Nephron progenitor cell (in vitro differentiated cells): Measurements from ENCODE around the gene SPTLC3.

Experiments used
- DNase-seq: peaks from one replicate; pipeline ENCODE4 v3.0.0; 2021
- H3K27ac Mint-ChIP-seq: 2 replicates; pipeline ENCODE4 v1.8.0; 2021; ENCODE audit warnings: mild to moderate bottlenecking, moderate library complexity, mixed read lengths
- H3K27me3 Mint-ChIP-seq: 2 replicates; pipeline ENCODE4 v1.8.0; 2021; ENCODE audit warnings: mild to moderate bottlenecking, low read depth, mixed read lengths; ENCODE audit not compliant: poor library complexity
- H3K36me3 Mint-ChIP-seq: 2 replicates; pipeline ENCODE4 v1.8.0; 2021; ENCODE audit warnings: low read depth, mixed read lengths
- H3K4me1 Mint-ChIP-seq: 2 replicates; pipeline ENCODE4 v1.8.0; 2021; ENCODE audit warnings: mixed read lengths
- H3K4me3 Mint-ChIP-seq: 2 replicates; pipeline ENCODE4 v1.8.0; 2021; ENCODE audit warnings: mild to moderate bottlenecking, moderate library complexity, mixed read lengths
- H3K9me3 Mint-ChIP-seq: 2 replicates; pipeline ENCODE4 v1.8.0; 2021; ENCODE audit warnings: mild to moderate bottlenecking, moderate library complexity, mixed read lengths
- TF ChIP-seq, protein P1 (sequence below): fragments of 200-600 bp; sonication (generic); IDR thresholded peaks from 2 replicates; pipeline ENCODE4 v1.5.0; 2021; ENCODE audit warnings: antibody characterized with exemption

Gene SPTLC3

DNA sequence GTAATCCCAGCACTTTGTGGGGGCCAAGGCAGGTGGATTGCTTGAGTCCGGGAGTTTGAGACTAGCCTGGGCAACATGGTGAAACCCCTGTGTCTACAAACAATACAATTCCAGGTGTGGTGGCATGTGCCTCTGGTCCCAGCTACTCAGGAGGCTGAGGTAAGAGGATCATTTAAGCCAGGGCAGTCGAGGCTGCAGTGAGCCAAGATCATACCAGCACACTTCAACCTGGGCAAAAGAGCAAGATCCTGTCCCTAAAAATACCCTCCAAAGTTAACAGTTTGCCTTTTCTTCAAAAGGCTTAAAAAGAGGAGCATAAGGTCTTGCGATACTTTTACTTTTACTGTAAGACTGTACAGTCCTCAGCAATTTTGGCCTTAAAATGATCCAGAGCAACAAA is 10.7 kb upstream of the SPTLC3 start:
- Mint-ChIP-seq H3K27me3 (peaks cover 4% of the 10 kb centered on the region), H3K36me3 (no peaks in the 10 kb centered on the region), H3K4me1 (peaks cover 13% of the 10 kb centered on the region), H3K9me3 (no peaks in the 10 kb centered on the region), H3K4me3 (no peak overlapping the region), H3K27ac (no peak overlapping the region)
- TF ChIP-seq, protein P1, sequence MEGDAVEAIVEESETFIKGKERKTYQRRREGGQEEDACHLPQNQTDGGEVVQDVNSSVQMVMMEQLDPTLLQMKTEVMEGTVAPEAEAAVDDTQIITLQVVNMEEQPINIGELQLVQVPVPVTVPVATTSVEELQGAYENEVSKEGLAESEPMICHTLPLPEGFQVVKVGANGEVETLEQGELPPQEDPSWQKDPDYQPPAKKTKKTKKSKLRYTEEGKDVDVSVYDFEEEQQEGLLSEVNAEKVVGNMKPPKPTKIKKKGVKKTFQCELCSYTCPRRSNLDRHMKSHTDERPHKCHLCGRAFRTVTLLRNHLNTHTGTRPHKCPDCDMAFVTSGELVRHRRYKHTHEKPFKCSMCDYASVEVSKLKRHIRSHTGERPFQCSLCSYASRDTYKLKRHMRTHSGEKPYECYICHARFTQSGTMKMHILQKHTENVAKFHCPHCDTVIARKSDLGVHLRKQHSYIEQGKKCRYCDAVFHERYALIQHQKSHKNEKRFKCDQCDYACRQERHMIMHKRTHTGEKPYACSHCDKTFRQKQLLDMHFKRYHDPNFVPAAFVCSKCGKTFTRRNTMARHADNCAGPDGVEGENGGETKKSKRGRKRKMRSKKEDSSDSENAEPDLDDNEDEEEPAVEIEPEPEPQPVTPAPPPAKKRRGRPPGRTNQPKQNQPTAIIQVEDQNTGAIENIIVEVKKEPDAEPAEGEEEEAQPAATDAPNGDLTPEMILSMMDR, result no peak
- no peak for DNase-seq

DNA sequence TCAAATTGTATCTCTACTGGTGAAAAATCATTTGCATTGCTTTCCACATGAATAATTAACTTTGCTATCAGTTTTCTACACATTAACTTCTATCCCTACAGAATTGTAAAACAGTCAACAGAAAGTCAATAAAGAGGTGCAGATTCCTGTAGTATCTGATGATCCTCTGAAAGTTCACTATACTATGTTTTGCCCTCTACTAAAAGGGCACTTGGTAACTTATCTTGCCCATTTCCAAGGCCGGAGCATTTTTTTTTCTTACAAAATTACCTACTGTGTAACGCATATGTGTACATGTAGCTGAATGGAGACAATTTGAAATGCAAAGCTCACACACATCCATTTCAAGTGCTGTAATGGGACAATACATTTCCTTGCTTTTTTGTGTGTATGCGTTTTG is 9.6 kb upstream of the SPTLC3 start:
- TF ChIP-seq, protein P1, result no peak
- Mint-ChIP-seq H3K36me3 (no peaks in the 10 kb centered on the region), H3K4me1 (peaks cover 13% of the 10 kb centered on the region), H3K4me3 (no peak overlapping the region), H3K9me3 (no peaks in the 10 kb centered on the region), H3K27ac (no peak overlapping the region), H3K27me3 (peaks cover 4% of the 10 kb centered on the region)
- DNase-seq, result no peak

DNA sequence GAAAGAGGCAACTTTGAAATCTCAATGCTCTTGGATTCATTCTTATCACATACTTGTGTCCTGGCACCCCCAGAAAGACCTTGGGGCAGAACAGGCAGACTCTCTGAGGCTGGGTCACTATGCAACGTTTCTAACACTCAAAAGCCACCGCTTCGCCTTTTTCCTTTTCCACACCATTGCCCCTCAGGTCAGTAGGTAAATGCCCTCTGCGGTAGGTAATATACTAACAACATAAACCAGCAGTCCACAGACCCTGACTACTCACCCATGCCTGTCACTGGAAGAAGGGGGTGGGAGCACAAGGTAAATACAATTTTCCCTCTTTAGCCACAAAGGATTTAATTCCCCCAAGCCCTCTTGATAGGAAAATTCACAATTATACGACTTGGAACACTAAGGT is 6.5 kb upstream of the SPTLC3 start:
- DNase-seq, result no peak
- H3K27ac Mint-ChIP-seq, result no peak overlapping the region
- no peaks in the 10 kb centered on the region for H3K36me3 Mint-ChIP-seq
- H3K9me3 Mint-ChIP-seq, result no peaks in the 10 kb centered on the region
- TF ChIP-seq, protein P1, result no peak
- H3K4me3 Mint-ChIP-seq, result no peak overlapping the region
- peaks cover 13% of the 10 kb centered on the region for H3K4me1 Mint-ChIP-seq
- no peaks in the 10 kb centered on the region for H3K27me3 Mint-ChIP-seq

DNA sequence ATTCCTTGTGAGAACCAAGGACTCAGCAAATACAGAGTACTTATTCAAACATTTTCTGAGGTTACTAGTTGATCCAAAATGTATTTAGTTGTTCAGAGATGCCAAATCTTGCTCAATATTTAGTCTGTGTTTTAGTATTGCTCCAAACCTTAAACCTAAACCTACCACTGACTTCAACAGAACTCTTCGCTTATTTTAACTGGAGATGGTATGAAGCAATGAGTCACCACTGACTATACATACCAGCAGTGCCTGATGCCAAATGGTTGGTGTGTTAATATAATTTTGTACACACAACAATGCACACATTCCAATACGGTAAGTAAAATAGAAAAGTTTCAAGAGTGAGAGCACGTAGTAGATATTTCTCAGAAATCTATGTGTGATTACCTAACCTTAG is 1.9 kb upstream of the SPTLC3 start:
- Mint-ChIP-seq H3K9me3 (no peaks in the 10 kb centered on the region), H3K27ac (no peak overlapping the region)
- DNase-seq, result no peak

DNA sequence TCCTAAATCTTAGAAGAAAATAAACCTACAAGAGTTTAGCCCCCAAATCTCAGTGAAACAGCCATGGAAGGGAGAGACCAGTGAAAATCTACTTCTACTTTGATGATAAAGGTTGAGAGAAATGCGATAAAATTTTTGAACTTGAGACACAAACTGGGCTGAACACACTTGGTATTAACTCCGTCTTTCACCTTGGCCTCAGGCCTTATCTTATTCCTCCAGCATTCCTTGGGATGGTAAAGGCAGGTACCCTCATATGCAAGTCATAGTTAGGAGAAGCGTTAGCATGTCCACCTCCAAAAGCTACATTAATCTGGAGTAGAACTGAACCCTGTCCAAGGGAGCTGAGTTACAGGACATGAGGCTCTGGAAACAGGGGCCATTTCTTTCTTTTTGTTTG is 1.2 kb upstream of the SPTLC3 start:
- TF ChIP-seq, protein P1, result no peak
- Mint-ChIP-seq H3K27ac (no peak overlapping the region), H3K9me3 (no peaks in the 10 kb centered on the region), H3K4me3 (no peak overlapping the region), H3K4me1 (peaks cover 41% of the 10 kb centered on the region), H3K36me3 (no peaks in the 10 kb centered on the region), H3K27me3 (no peaks in the 10 kb centered on the region)
- no peak for DNase-seq

More for the DNA sequence above, 1.9 kb upstream of the SPTLC3 start:
- Mint-ChIP-seq H3K4me3 (no peak overlapping the region), H3K4me1 (peaks cover 44% of the 10 kb centered on the region), H3K36me3 (no peaks in the 10 kb centered on the region), H3K27me3 (no peaks in the 10 kb centered on the region)
- TF ChIP-seq, protein P1, result no peak

DNA sequence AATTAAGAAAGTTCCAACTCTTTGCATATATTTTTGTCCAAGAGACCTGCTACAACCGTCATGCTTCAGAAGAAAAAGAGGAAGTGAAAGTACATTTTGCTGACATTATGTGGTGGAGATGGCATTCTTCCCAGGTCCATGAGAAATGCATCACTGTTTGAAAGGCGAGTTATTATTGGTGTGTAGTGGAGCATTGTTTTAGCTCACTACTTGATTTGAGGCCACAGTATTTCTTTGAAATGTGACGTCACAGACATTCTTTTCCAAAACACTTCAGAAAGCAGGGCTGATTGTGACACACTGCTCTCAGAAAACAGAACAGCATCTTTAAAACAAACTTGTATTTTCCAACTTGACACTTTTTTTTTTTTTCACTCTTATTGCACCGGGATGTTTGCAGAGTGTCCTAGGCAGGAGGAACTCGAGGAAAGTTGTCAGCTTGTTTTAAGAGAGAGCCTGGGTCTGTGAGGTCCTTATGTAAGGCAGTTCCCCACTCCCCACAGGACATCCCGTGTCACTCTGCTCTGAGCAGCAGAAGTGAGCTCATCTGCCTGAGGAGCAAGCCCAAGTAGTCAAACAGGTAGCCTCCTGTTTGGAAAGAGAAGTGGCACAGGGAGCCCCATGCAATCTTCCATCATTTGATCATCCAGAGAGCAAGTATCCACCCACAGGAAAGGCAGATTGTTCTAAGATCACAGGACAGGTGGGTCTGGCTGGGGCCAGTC is 1.1 kb downstream of the SPTLC3 start:
- Mint-ChIP-seq H3K4me1 (peaks cover 47% of the 10 kb centered on the region), H3K27ac (no peak overlapping the region)

More for the DNA sequence above, 1.1 kb downstream of the SPTLC3 start:
- peaks cover 5% of the 10 kb centered on the region for H3K9me3 Mint-ChIP-seq
- no peak for DNase-seq
- no peaks in the 10 kb centered on the region for H3K27me3 Mint-ChIP-seq
- peak overlapping the region; percentile 74 for H3K4me3 Mint-ChIP-seq
- TF ChIP-seq, protein P1, result no peak
- H3K36me3 Mint-ChIP-seq, result peaks cover 9% of the 10 kb centered on the region
